ENCODE data around the gene PRR18.

PRR18 gene

GRCh38 chr6:166333172-166333995, 25.2 kb upstream of the PRR18 start:
- no peak for DNase-seq

GRCh38 chr6:166331503-166332415, 23.6 kb upstream of the PRR18 start:
- DNase-seq = no peak

- no peak for DNase-seq
These were observed 22.4 kb upstream of the PRR18 start for GRCh38 chr6:166330612-166331011.

- DNase-seq = no peak
These were observed 17.3 kb upstream of the PRR18 start for GRCh38 chr6:166325383-166326042.

- no peak for DNase-seq
These were observed 15.2 kb upstream of the PRR18 start for GRCh38 chr6:166323395-166323794.

- no peak for DNase-seq
These were observed 10.7 kb upstream of the PRR18 start for GRCh38 chr6:166318649-166319600.

- no peak for DNase-seq
These were observed 10.0 kb upstream of the PRR18 start for GRCh38 chr6:166318227-166318626.

GRCh38 chr6:166317261-166318212, 9.3 kb upstream of the PRR18 start:
- no peak for DNase-seq

- DNase-seq = no peak
These were observed 7.2 kb upstream of the PRR18 start for GRCh38 chr6:166315436-166315835.

GRCh38 chr6:166314454-166314853, 6.3 kb upstream of the PRR18 start:
- no peak for DNase-seq

GRCh38 chr6:166313255-166314070, 5.3 kb upstream of the PRR18 start:
- no peak for DNase-seq

- no peak for DNase-seq
These were observed 4.6 kb upstream of the PRR18 start for GRCh38 chr6:166312832-166313231.

GRCh38 chr6:166310634-166311033, 2.4 kb upstream of the PRR18 start:
- no peak for DNase-seq

- no peak for DNase-seq
These were observed 1.8 kb upstream of the PRR18 start for GRCh38 chr6:166309977-166310376.

GRCh38 chr6:166308769-166309589, 787 bp upstream of the PRR18 start:
- DNase-seq = no peak

- no peak for DNase-seq
These were observed 835 bp downstream of the PRR18 start for GRCh38 chr6:166307082-166308032.

GRCh38 chr6:166306378-166307081, 1.7 kb downstream of the PRR18 start:
- DNase-seq = no peak

Measured in cortex of kidney (tissue), 1 donor.